GM21360 (cell line): ENCODE results near the gene PKHD1.

Experiments used
- ATAC-seq: cut with Tn5 transposase; IDR thresholded peaks from one replicate; pipeline ENCODE4 v1.9.1; 2021; ENCODE audit warnings: mild to moderate bottlenecking, moderate library complexity; ENCODE audit not compliant: unreplicated experiment

Gene PKHD1

GRCh38 chr6:52087498-52087999 is at the start of gene PKHD1:
Gene PKHD1 (minus strand): TSS chr6:52087613. CDS start chr6:52084933, 2,680 bp downstream.
- no peak for ATAC-seq

- ATAC-seq: no peak
These were observed 49.6 kb upstream of the PKHD1 start for GRCh38 chr6:52136934-52137467.

- ATAC-seq: no peak
These were observed 48.6 kb upstream of the PKHD1 start for GRCh38 chr6:52136055-52136454.

- no peak for ATAC-seq
These were observed 47.8 kb upstream of the PKHD1 start for GRCh38 chr6:52135217-52135616.

GRCh38 chr6:52134011-52134410 is 46.6 kb upstream of the PKHD1 start:
- ATAC-seq: no peak

- no peak for ATAC-seq
These were observed 45.9 kb upstream of the PKHD1 start for GRCh38 chr6:52133324-52133723.

- no peak for ATAC-seq
These were observed 44.9 kb upstream of the PKHD1 start for GRCh38 chr6:52132292-52132691.

GRCh38 chr6:52130440-52130839 is 43.0 kb upstream of the PKHD1 start:
- no peak for ATAC-seq

- no peak for ATAC-seq
These were observed 40.5 kb upstream of the PKHD1 start for GRCh38 chr6:52127957-52128356.

- no peak for ATAC-seq
These were observed 38.8 kb upstream of the PKHD1 start for GRCh38 chr6:52126231-52126630.

- ATAC-seq: no peak
These were observed 38.2 kb upstream of the PKHD1 start for GRCh38 chr6:52125572-52125971.

GRCh38 chr6:52125139-52125538 is 37.7 kb upstream of the PKHD1 start:
- ATAC-seq: no peak

- no peak for ATAC-seq
These were observed 37.0 kb upstream of the PKHD1 start for GRCh38 chr6:52124126-52125121.

- no peak for ATAC-seq
These were observed 35.8 kb upstream of the PKHD1 start for GRCh38 chr6:52123251-52123650.

- ATAC-seq: no peak
These were observed 29.9 kb upstream of the PKHD1 start for GRCh38 chr6:52117352-52117751.

GRCh38 chr6:52116605-52116948 is 29.2 kb upstream of the PKHD1 start:
- ATAC-seq: no peak

- ATAC-seq: no peak
These were observed 28.6 kb upstream of the PKHD1 start for GRCh38 chr6:52115891-52116604.

GRCh38 chr6:52115145-52115741 is 27.8 kb upstream of the PKHD1 start:
- ATAC-seq: no peak

GRCh38 chr6:52109171-52109571 is 21.8 kb upstream of the PKHD1 start:
- no peak for ATAC-seq

- ATAC-seq: no peak
These were observed 20.7 kb upstream of the PKHD1 start for GRCh38 chr6:52108128-52108527.

GRCh38 chr6:52106994-52107393 is 19.6 kb upstream of the PKHD1 start:
- no peak for ATAC-seq
